Body of pancreas (tissue), 4 donors: ENCODE measurements around the gene C5orf47. TPM values are rescaled to one million over a fixed set of nuclear protein-coding genes. Genes with fewer than 3 reads are reported as not detected.

ENCODE experiments used
- ATAC-seq: fragments of 150-250 bp; one replicate; pipeline ENCODE4 v1.9.1; 2016
- DNase-seq, 4 donors: peaks; one replicate each; pipeline ENCODE4 v3.0.0-alpha.2; 2019
- H3K27ac ChIP-seq, 4 donors: fragments of 200-600 bp; sonication (generic); 1 replicate in 3 of 4; 2 replicates in 1 of 4; pipeline versions ENCODE4 v1.5.1 to v1.6.1; 2016 to 2019; ENCODE audit warnings: mild to moderate bottlenecking in 1 of 4, mixed read lengths in 1 of 4, moderate library complexity in 1 of 4
- H3K27me3 ChIP-seq, 2 donors: fragments of 200-600 bp; sonication (generic); one replicate each; pipeline ENCODE4 v1.6.0; 2016; ENCODE audit warnings: mild to moderate bottlenecking in 1 of 2
- H3K36me3 ChIP-seq, 2 donors: fragments of 200-600 bp; sonication (generic); replicated peaks in 1 of 2; 2 replicates each; pipeline ENCODE4 v1.5.1; 2016; ENCODE audit warnings: low read depth in 2 of 2; ENCODE audit not compliant: insufficient read depth in 1 of 2
- H3K4me1 ChIP-seq: fragments of 200-600 bp; sonication (generic); one replicate; pipeline ENCODE4 v1.6.0; 2016
- H3K4me3 ChIP-seq, 2 donors: fragments of 200-600 bp; sonication (generic); 1 replicate in 1 of 2; 2 replicates in 1 of 2; pipeline ENCODE4 v1.5.1; 2016 to 2019
- H3K9me3 ChIP-seq, 3 donors: fragments of 200-600 bp; sonication (generic); 1 replicate in 2 of 3; 2 replicates in 1 of 3; pipeline ENCODE4 v1.5.1; 2016
- POLR2A ChIP-seq, 3 donors: fragments of 450-650 bp; IDR thresholded peaks; one replicate each; pipeline ENCODE4 v1.6.1; 2016; ENCODE audit warnings: antibody characterized with exemption in 3 of 3, mild to moderate bottlenecking in 2 of 3
- WGBS, 2 donors: methylation state at CpG; one replicate each; pipeline ENCODE4 v1.1.5; 2017; 5-methylcytosine and 5-hydroxymethylcytosine counted together
- intact Hi-C: fragments of 100-400 bp; cut with DNase I; formaldehyde crosslinking; loops from one replicate; pipeline ENCODE4 v1.15.1; 2023
- total RNA-seq, 2 donors: library from RNA; depleted of rRNA; stranded (reverse); fragments of >200 nt; gene quantifications; one replicate each; pipeline ENCODE4 v1.1.0, GENCODE V29; 2016
- TF ChIP-seq, protein P1 (sequence below), 7 experiments: fragments of 450-650 bp in 4 of 7; fragments of 200-600 bp in 3 of 7; sonication (generic) in 3 of 7; IDR thresholded peaks; one replicate each; pipeline ENCODE4 v1.5.1; 2016 to 2019; ENCODE audit warnings: antibody characterized with exemption in 7 of 7

C5orf47 gene
- total RNA-seq, 2 donors from 2014 or later, result not detected

GRCh38 chr5:173968154-173968797 lies 20.7 kb upstream of the C5orf47 start:
- no peak for DNase-seq
- peaks cover 11% of the 10 kb centered on the region for H3K4me1 ChIP-seq
- H3K27me3 ChIP-seq, result no peaks in the 10 kb centered on the region
- intact Hi-C loops, result no loop called here
- 72 to 85% methylated on average over 9 of the region's 9 CpGs for WGBS, 2 donors
- H3K27ac ChIP-seq, result no peak overlapping the region
- TF ChIP-seq, protein P1, sequence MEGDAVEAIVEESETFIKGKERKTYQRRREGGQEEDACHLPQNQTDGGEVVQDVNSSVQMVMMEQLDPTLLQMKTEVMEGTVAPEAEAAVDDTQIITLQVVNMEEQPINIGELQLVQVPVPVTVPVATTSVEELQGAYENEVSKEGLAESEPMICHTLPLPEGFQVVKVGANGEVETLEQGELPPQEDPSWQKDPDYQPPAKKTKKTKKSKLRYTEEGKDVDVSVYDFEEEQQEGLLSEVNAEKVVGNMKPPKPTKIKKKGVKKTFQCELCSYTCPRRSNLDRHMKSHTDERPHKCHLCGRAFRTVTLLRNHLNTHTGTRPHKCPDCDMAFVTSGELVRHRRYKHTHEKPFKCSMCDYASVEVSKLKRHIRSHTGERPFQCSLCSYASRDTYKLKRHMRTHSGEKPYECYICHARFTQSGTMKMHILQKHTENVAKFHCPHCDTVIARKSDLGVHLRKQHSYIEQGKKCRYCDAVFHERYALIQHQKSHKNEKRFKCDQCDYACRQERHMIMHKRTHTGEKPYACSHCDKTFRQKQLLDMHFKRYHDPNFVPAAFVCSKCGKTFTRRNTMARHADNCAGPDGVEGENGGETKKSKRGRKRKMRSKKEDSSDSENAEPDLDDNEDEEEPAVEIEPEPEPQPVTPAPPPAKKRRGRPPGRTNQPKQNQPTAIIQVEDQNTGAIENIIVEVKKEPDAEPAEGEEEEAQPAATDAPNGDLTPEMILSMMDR (IDR thresholded peaks at IDR 0.05), result no peak
- TF ChIP-seq POLR2A (IDR thresholded peaks at IDR 0.05), result no peak
- no peak overlapping the region for H3K4me3 ChIP-seq
- H3K36me3 ChIP-seq, result no peaks in the 10 kb centered on the region
- ATAC-seq, result no peak
- H3K9me3 ChIP-seq, result no peaks in the 10 kb centered on the region

DNA sequence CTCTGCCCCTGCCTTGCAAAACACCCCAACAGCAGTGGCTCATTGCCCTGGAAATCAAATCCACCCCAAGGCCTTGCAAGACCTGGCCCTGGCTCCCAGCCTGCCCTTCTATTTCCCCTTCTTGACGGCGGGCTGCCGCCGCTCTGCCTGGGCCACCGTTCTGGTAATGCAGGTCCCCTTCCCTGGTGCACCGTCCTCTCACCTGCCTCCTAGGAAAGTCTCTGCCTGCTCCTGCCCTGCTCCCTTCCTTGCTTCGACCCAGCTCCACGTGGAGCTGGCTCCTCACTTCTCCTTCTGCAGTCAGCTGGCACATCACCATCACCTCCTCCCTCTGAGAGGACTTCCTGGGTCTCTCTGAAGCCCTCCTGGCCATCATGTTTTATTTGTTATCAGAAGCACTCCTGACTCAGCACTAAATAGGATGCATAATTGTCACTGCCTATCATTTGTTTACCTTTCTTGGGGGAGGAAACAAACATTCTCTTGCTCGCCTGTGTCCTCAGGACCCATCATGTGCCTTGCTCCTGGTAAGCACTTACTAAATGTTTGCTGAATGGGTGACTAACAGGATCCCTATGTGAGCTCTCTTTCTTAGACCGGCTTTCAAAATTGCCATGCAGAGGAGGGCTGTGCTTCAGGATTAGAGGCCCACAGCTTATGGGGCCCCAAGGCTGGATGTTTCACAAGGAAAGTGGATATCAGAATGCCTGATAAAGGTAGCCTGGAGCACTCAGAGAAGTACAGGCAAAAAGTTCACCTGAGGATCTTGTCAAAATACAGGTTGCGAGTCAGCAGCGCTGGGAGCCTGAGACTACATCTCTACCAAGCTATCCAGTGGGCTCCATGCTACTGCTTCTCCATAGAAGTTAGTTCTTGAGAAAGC lies 19.6 kb upstream of the C5orf47 start:
- WGBS, 2 donors, result 71 to 84% methylated on average over 12 of the region's 12 CpGs
- intact Hi-C loops, result loop anchor here (5.0 kb wide), 1 partner anchor 347 kb away; no protein-coding TSS in a partner anchor
- H3K27ac ChIP-seq, result no peak overlapping the region
- ATAC-seq (no peak), DNase-seq (no peak)
- no peaks in the 10 kb centered on the region for H3K9me3 ChIP-seq
- H3K4me3 ChIP-seq, result no peak overlapping the region
- no peaks in the 10 kb centered on the region for H3K36me3 ChIP-seq
- H3K27me3 ChIP-seq, result no peaks in the 10 kb centered on the region
- peaks cover 15% of the 10 kb centered on the region for H3K4me1 ChIP-seq
- TF ChIP-seq, protein P1 (IDR thresholded peaks at IDR 0.05), result no peak
- TF ChIP-seq POLR2A (IDR thresholded peaks at IDR 0.05), result no peak

DNA sequence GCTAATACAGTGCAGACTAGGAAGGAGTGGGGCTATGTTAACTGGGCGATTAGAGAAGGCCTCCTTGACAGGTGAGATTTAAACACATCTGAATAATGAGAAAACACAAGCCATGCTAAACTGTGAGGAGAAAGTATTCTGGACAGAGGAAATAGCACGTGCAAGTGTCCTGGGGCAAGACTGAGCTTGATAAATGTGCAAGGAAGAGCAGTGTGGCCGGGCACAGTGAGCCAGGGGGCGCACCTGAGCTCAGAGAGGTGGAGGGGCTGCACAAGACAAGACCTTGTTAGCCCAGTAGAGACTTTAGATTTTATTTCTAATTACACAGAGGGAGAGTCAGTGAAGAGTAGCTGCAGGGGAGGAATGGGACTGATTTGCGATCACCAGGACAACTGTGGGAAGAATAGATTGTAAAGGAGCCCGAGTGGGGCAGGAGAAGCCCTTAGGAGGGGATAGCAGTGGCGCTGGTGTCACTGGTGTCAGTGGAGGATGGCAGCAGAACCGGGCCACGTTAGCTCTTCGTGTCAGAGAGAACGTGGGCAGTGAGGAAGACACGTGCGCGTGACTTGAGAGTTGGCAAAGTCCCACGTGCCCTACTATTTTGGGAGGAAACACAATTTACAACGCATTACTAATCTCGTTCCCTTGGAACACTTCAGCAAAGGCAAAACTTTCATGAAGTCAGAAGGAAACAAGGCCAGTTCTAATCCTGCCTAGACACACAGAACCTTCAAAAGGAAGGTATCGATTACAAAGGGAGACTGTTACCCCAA lies 17.9 kb upstream of the C5orf47 start:
- Histone ChIP-seq H3K4me3 (no peak overlapping the region), H3K4me1 (peaks cover 15% of the 10 kb centered on the region), H3K9me3 (no peaks in the 10 kb centered on the region), H3K36me3 (no peaks in the 10 kb centered on the region), H3K27me3 (no peaks in the 10 kb centered on the region), H3K27ac (no peak overlapping the region)
- intact Hi-C loops, result loop anchor here (5.0 kb wide), 1 partner anchor 349 kb away; no protein-coding TSS in a partner anchor
- 90 to 91% methylated on average over 18 of the region's 18 CpGs for WGBS, 2 donors
- no peak for ATAC-seq
- no peak for TF ChIP-seq POLR2A (IDR thresholded peaks at IDR 0.05)
- TF ChIP-seq, protein P1 (IDR thresholded peaks at IDR 0.05), result no peak
- DNase-seq, result no peak

GRCh38 chr5:173971681-173972345 lies 17.2 kb upstream of the C5orf47 start:
- no peaks in the 10 kb centered on the region for H3K36me3 ChIP-seq
- intact Hi-C loops, result loop anchor here (5.0 kb wide), 1 partner anchor 350 kb away; no protein-coding TSS in a partner anchor
- H3K27me3 ChIP-seq, result no peaks in the 10 kb centered on the region
- no peaks in the 10 kb centered on the region for H3K9me3 ChIP-seq
- DNase-seq (no peak), ATAC-seq (no peak)
- H3K4me1 ChIP-seq, result peaks cover 15% of the 10 kb centered on the region
- no peak for TF ChIP-seq POLR2A (IDR thresholded peaks at IDR 0.05)
- TF ChIP-seq, protein P1 (IDR thresholded peaks at IDR 0.05), result no peak
- WGBS, 2 donors, result 95 to 96% methylated on average over 5 of the region's 5 CpGs
- H3K27ac ChIP-seq, result no peak overlapping the region
- H3K4me3 ChIP-seq, result no peak overlapping the region
